NCI-H1105 treated with DMSO at 0.1 percent for 48 hours (cell line): ENCODE results near the gene GFI1B.
"Not testable (repeated sequence)": the region's sequence is repeated elsewhere in the genome, so short reads cannot be mapped to it uniquely, and the experiment has no call there.

Experiments used
- DNase-seq: peaks from one replicate; lab custom pipeline; 2025; lab: John Stamatoyannopoulos, UW

GFI1B gene

GRCh38 chr9:132969783-132970182, 8.7 kb upstream of the GFI1B start:
- no peak for DNase-seq

- no peak for DNase-seq
These were observed 8.0 kb upstream of the GFI1B start for GRCh38 chr9:132970324-132971062.

GRCh38 chr9:132973166-132973565, 5.3 kb upstream of the GFI1B start:
- no peak for DNase-seq

- DNase-seq = no peak
These were observed 4.8 kb upstream of the GFI1B start for GRCh38 chr9:132973713-132974112.

- no peak for DNase-seq
These were observed 2.5 kb upstream of the GFI1B start for GRCh38 chr9:132975961-132976360.

- no peak for DNase-seq
These were observed 1.9 kb upstream of the GFI1B start for GRCh38 chr9:132976571-132976970.

GRCh38 chr9:132978112-132978450, 413 bp upstream of the GFI1B start:
- no peak for DNase-seq

- DNase-seq = no peak
These were observed 1.7 kb downstream of the GFI1B start for GRCh38 chr9:132980157-132980556.

GRCh38 chr9:132982458-132982857, 4.0 kb downstream of the GFI1B start:
- DNase-seq = no peak

GRCh38 chr9:132983491-132984201, 5.2 kb downstream of the GFI1B start:
- no peak for DNase-seq

- DNase-seq = no peak
These were observed 5.9 kb downstream of the GFI1B start for GRCh38 chr9:132984202-132985070.

GRCh38 chr9:132985071-132985350, 6.5 kb downstream of the GFI1B start:
- DNase-seq = no peak

- DNase-seq = no peak
These were observed 7.0 kb downstream of the GFI1B start for GRCh38 chr9:132985489-132985888.

- DNase-seq = no peak
These were observed 7.6 kb downstream of the GFI1B start for GRCh38 chr9:132986114-132986513.

GRCh38 chr9:132986640-132987620, 8.4 kb downstream of the GFI1B start:
- DNase-seq = no peak

- no peak for DNase-seq
These were observed 9.9 kb downstream of the GFI1B start for GRCh38 chr9:132988244-132989013.

GRCh38 chr9:132989014-132989310, 10.5 kb downstream of the GFI1B start:
- DNase-seq = no peak

GRCh38 chr9:132989414-132989996, 11.0 kb downstream of the GFI1B start:
- DNase-seq = no peak

GRCh38 chr9:132989998-132990557, 11.6 kb downstream of the GFI1B start:
- DNase-seq = not testable (repeated sequence)

GRCh38 chr9:132990781-132991180, 12.3 kb downstream of the GFI1B start:
- DNase-seq = no peak
